Esophagus muscularis mucosa (tissue), 4 donors: ENCODE data around the gene FGF12. TPM values are rescaled to one million over a fixed set of nuclear protein-coding genes. Genes with fewer than 3 reads are reported as not detected.

Source experiments
- DNase-seq: peaks from one replicate; pipeline ENCODE4 v3.0.0-alpha.2; 2017; ENCODE audit errors: extremely low spot score
- H3K27ac ChIP-seq, 4 donors: fragments of 200-600 bp; sonication (generic); replicated peaks in 1 of 4; 1 replicate in 3 of 4; 2 replicates in 1 of 4; pipeline ENCODE4 v1.5.1; 2016 to 2019; ENCODE audit warnings: mild to moderate bottlenecking in 1 of 4
- H3K27me3 ChIP-seq, 4 donors: fragments of 200-600 bp; sonication (generic); one replicate each; pipeline versions ENCODE4 v1.5.1 to v1.6.0; 2016 to 2019
- H3K36me3 ChIP-seq, 4 donors: fragments of 200-600 bp; sonication (generic); one replicate each; pipeline ENCODE4 v1.5.1; 2016 to 2019
- H3K4me1 ChIP-seq, 4 donors: fragments of 200-600 bp; sonication (generic); one replicate each; pipeline ENCODE4 v1.5.1; 2016 to 2019
- H3K4me3 ChIP-seq, 4 donors: fragments of 200-600 bp; sonication (generic); 1 replicate in 2 of 4; 2 replicates in 2 of 4; pipeline ENCODE4 v1.5.1; 2016 to 2019; ENCODE audit warnings: mild to moderate bottlenecking in 4 of 4, moderate library complexity in 1 of 4
- H3K9me3 ChIP-seq, 4 donors: fragments of 200-600 bp; sonication (generic); 1 replicate in 3 of 4; 2 replicates in 1 of 4; pipeline ENCODE4 v1.5.1; 2016 to 2019
- CTCF ChIP-seq, 3 experiments: fragments of 200-600 bp in 2 of 3; fragments of 450-650 bp in 1 of 3; sonication (generic) in 2 of 3; IDR thresholded peaks; one replicate each; pipeline ENCODE4 v1.5.1; 2017 to 2019; ENCODE audit warnings: antibody characterized with exemption in 3 of 3, mild to moderate bottlenecking in 2 of 3, moderate library complexity in 1 of 3
- EP300 ChIP-seq: sonication (generic); formaldehyde crosslinking; IDR thresholded peaks from one replicate; pipeline ENCODE4 v1.6.1; 2017; ENCODE audit warnings: antibody characterized with exemption
- POLR2A ChIP-seq: fragments of 450-650 bp; IDR thresholded peaks from one replicate; pipeline ENCODE4 v1.6.1; 2017; ENCODE audit warnings: antibody characterized with exemption, moderate library complexity, mild to moderate bottlenecking, low read depth
- POLR2AphosphoS5 ChIP-seq, 2 donors: sonication (generic); formaldehyde crosslinking; IDR thresholded peaks; one replicate each; pipeline ENCODE4 v1.6.1; 2017; ENCODE audit warnings: antibody characterized with exemption in 2 of 2
- WGBS: methylation state at CpG from one replicate; pipeline ENCODE4 v1.1.5; 2018; 5-methylcytosine and 5-hydroxymethylcytosine counted together
- intact Hi-C: fragments of 100-400 bp; cut with DNase I; formaldehyde crosslinking; loops from one replicate; pipeline ENCODE4 v1.15.1; 2023
- total RNA-seq, 4 donors: library from RNA; depleted of rRNA; stranded (reverse); fragments of >200 nt; gene quantifications; one replicate each; pipeline versions ENCODE4 v1.1.0 to v1.2.1, GENCODE V29; 2016

The FGF12 gene
- total RNA-seq, 4 donors from 2014 or later: 4.6 to 19.5 (median 10.2) TPM

GRCh38 chr3:192516820-192517219 is 210.5 kb downstream of the FGF12 start:
- intact Hi-C loops: no loop called here
- Histone ChIP-seq H3K27ac (no peak overlapping the region), H3K9me3 (no peaks in the 10 kb centered on the region), H3K4me1 (peaks cover 16 to 36% (median 20%) of the 10 kb centered on the region in 4 donors), H3K36me3 (no peaks in the 10 kb centered on the region), H3K4me3 (no peak overlapping the region), H3K27me3 (peaks cover 0 to 42% (median 18%) of the 10 kb centered on the region in 4 donors)
- DNase-seq: no peak
- TF ChIP-seq POLR2A (no peak), POLR2AphosphoS5 (IDR thresholded peaks at IDR 0.05) (no peak), EP300 (no peak), CTCF (IDR thresholded peaks at IDR 0.05) (no peak)
- 67% methylated on average over 7 of the region's 7 CpGs for WGBS

- WGBS: 6% methylated on average over 10 of the region's 10 CpGs
- intact Hi-C loops: no loop called here
- Histone ChIP-seq H3K4me1 (peaks cover 16 to 36% (median 20%) of the 10 kb centered on the region in 4 donors), H3K9me3 (peaks cover 0 to 1% (median 0%) of the 10 kb centered on the region in 4 donors), H3K36me3 (no peaks in the 10 kb centered on the region), H3K27ac (no peak overlapping the region), H3K4me3 (peak overlapping the region in 3 of 4 donors; percentile 48 to 57 (median 55)), H3K27me3 (peaks cover 0 to 46% (median 18%) of the 10 kb centered on the region in 4 donors)
- no peak for TF ChIP-seq POLR2A
- no peak for TF ChIP-seq POLR2AphosphoS5 (IDR thresholded peaks at IDR 0.05)
- TF ChIP-seq EP300: no peak
- no peak for TF ChIP-seq CTCF (IDR thresholded peaks at IDR 0.05)
- no peak for DNase-seq
Measured at GRCh38 chr3:192515664-192516045, 211.7 kb downstream of the FGF12 start.

GRCh38 chr3:192514754-192515663 is 212.3 kb downstream of the FGF12 start:
- H3K4me1 ChIP-seq: peaks cover 16 to 36% (median 20%) of the 10 kb centered on the region in 4 donors
- 3% methylated on average over 11 of the region's 74 CpGs for WGBS
- peaks cover 0 to 46% (median 18%) of the 10 kb centered on the region in 4 donors for H3K27me3 ChIP-seq
- TF ChIP-seq POLR2A (no peak), CTCF (IDR thresholded peaks at IDR 0.05) (peak in 1 of 3 experiments; percentile 20), EP300 (no peak)
- no peak overlapping the region for H3K27ac ChIP-seq
- H3K4me3 ChIP-seq: peak overlapping the region; percentile 48 to 57 (median 52)
- no peaks in the 10 kb centered on the region for H3K36me3 ChIP-seq
- DNase-seq: no peak
- peaks cover 0 to 6% (median 0%) of the 10 kb centered on the region in 4 donors for H3K9me3 ChIP-seq
- intact Hi-C loops: no loop called here

- Histone ChIP-seq H3K4me1 (peaks cover 16 to 32% (median 20%) of the 10 kb centered on the region in 4 donors), H3K27ac (no peak overlapping the region), H3K4me3 (peak overlapping the region; percentile 48 to 57 (median 52)), H3K27me3 (peaks cover 0 to 46% (median 18%) of the 10 kb centered on the region in 4 donors), H3K9me3 (peaks cover 0 to 6% (median 0%) of the 10 kb centered on the region in 4 donors), H3K36me3 (no peaks in the 10 kb centered on the region)
- TF ChIP-seq POLR2A (no peak), CTCF (IDR thresholded peaks at IDR 0.05) (no peak), EP300 (no peak), POLR2AphosphoS5 (IDR thresholded peaks at IDR 0.05) (no peak)
- no peak for DNase-seq
- WGBS: 3% methylated on average over 38 of the region's 39 CpGs
- intact Hi-C loops: no loop called here
Measured at GRCh38 chr3:192514081-192514753, 213.1 kb downstream of the FGF12 start.
